Renal cortex interstitium (tissue), 11 donors: Measurements from ENCODE around the gene MAOB. TPM values are rescaled to one million over a fixed set of nuclear protein-coding genes. Genes with fewer than 3 reads are reported as not detected.

Source experiments
- DNase-seq, 11 donors: peaks; one replicate each; pipeline ENCODE4 v3.0.0-alpha.2; 2013; ENCODE audit warnings: low read depth in 9 of 11, low spot score in 4 of 11; ENCODE audit errors: extremely low read depth in 1 of 11
- polyA plus RNA-seq, 3 donors: library from polyadenylated mRNA; unstranded; fragments of 120-200 nt; gene quantifications; one replicate each; pipeline ENCODE4 v1.2.1, GENCODE V29; 2013; ENCODE audit not compliant: insufficient read length in 3 of 3

Gene MAOB
- polyA plus RNA-seq, 3 donors: 47.6 to 60.5 (median 57.7) TPM

DNA sequence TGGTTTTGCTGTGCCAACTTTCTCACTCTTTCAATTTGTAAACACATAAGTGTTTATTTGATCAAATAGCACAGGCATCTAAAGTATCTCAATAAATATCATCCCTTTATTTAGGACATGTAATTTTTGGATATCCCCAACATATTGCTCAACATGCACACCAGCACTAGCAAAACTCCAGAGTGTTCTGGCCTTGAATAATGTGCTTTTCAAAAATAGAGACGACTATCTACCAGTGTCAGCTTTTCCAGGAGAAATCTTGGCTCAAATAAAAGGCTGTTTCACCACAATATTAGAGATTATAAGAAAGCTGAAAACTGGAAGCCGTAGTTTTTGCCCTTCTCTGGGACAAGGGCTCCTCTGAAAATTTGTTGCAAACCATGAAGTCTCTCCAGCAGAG lies 67.0 kb downstream of the MAOB start:
- DNase-seq: no peak

GRCh38 chrX:43813898-43814297 lies 68.4 kb downstream of the MAOB start:
- DNase-seq: no peak

- no peak for DNase-seq
These were observed 68.9 kb downstream of the MAOB start for GRCh38 chrX:43813319-43813718.

DNA sequence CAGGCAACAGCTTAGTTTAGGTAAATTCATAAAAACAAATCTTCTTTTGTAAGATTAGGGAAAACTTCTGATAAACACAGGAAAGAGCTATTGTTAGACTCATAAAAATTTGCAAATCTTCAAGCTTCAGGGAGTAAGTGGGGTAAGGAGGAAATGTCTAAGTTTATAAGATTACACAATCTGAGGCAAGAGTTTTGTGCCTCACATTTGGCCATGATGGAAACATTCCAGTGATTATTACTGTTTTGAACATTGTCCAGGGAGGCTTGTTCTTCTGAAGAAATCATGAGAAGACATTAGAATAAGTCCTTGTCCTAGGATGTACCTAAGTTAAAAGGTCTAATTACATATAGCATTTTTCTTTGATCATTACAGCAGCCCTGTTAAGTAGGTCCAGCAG lies 72.8 kb downstream of the MAOB start:
- no peak for DNase-seq

GRCh38 chrX:43808231-43808630 lies 74.0 kb downstream of the MAOB start:
- no peak for DNase-seq

GRCh38 chrX:43805579-43805978 lies 76.7 kb downstream of the MAOB start:
- no peak for DNase-seq

DNA sequence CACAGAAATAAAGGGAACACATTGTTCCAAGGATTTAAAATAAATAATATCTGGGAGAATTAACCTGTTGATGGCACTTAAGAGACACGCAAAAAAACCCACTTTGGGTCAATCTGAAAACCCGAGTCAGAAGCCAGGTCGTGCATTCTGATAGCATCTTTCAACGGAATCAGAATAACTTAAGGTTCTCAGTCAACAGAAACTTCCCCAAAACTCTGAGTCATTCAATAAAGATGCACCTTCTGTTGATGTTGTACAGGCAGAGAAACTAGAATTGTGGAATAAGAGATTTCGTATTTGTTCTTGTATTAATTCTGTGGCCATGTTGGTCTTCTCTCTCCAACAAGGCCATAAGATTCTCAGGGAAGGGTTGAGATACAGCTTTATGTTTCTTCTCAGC lies 78.2 kb downstream of the MAOB start:
- DNase-seq: no peak

DNA sequence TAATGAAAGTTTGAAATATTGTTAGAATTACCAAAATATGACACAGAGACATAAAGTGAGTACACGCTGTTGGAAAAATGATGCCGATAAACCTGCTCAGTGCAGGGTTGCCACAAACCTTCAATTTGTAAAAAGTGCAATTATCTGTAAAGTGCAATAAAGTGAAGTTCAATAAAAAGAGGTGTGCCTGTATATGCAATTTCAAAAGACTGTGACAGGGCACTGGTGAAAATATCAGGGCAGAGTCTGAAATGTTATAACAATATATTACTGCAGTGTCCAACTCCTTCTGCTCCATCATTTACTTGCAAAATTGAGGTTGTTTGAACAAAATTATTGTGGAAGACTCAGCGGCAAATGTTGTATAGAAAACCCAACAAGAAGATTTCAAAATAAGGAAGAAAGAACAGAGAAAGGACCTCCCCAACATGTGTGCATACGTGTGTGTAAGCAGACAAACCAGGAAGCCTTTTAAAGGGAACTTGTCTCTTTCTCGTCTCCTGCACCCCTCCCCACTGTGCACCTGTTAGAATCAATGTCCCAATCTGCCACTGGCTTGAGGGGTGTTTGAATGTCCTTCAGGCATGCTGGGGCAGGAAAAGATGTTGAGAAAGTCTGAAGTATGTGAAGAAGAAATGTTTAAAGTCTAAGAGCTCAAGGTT lies 96.2 kb downstream of the MAOB start:
- DNase-seq: no peak

DNA sequence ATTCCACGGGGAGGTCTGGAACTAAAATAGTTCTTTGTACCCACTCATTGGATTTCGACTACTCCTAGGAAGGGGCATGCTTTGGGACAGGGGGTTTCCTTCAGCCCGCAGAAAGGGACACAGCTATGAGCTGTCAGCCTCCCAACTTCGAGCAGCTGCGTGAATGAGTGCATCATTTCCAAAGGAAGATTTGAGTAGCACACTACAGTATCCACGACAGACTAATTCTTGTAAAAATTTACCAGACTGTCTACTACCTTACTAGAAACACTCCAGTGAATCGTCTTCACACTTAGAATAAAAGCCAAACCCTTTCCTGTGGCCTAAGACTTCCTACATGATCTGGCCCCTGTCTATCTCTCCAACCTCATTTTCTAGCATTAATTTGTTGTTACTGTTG lies 124.2 kb downstream of the MAOB start:
- no peak for DNase-seq

- DNase-seq: no peak
These were observed 126.2 kb downstream of the MAOB start for GRCh38 chrX:43756076-43756475.

- DNase-seq: no peak
These were observed 128.6 kb downstream of the MAOB start for GRCh38 chrX:43753637-43754036.

DNA sequence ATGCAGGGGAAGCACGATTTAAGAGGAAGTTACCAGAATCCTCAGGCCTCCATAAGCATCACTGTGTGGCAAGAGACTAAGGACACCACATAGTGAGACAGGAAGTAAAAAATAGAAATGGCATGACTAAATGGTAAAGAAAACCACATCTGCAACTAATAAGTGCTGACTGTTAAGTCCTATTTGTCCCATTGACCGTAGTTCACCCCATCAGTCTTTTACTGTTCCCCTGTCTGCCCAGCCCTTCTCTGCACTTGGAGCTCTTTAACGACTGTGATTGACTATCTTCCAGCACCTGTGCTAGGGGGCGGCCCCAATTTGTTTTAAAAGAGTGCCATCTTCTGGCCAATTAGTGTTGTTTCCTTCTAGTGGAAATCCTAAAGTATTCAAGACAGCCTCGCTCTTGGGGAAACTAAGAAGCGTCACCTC lies 132.0 kb downstream of the MAOB start:
- DNase-seq: peak in 10 of 11 donors; percentile 6 to 56 (median 23)

DNA sequence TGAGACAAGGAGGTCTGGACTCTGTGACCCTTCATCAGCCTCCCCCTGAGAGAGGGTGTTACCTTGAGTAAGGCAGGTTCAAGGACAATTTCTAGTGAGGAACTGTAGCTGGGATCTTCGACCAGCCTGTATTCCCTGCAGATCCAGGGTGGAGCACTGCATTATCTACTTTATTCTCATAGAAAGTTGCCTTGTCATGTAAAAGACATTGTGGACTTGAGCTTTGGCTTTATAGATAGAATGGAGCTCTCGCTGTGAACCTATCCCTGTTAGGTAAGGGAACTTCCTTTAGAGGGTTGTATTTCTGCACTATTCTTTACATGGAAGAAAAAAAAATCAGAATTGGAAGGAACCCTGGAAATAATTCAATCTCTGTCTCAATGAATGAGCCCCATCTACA lies 134.8 kb downstream of the MAOB start:
- DNase-seq: no peak

DNA sequence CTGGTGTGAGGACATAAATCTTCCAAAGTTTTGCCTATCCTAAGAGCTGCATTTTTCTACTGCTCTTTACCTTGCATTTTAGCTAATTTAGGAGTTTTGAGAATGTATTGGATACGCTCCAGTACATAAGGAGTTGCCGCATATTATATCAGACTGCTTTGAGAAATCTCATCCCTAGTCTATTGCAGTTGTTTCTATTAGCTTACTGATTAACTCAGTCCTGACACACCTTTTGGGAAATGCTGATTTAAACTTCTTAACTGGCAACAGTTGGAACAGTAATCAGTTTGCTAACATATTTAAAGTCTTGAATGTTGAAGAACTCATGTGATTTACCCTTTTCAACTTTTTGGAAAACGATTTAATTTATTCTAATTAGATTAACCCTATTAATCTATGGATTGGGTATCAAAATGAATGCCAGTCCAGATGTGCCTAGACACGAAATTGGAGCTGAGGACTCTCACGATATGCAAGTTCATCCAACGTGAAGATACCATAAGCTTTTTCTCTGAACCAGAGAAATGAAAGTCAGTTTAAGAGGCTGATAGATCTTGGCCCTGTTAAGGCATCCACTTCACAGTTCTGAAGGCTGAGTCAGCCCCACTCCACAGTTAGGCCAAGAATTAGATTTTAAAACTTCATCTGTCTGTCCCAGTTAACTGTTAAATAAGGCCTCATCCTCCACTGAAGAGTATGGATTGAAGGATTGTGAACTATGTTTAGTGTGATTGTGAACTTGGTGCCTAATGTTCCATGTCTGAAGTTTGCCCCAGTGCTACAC lies 136.1 kb downstream of the MAOB start:
- no peak for DNase-seq

DNA sequence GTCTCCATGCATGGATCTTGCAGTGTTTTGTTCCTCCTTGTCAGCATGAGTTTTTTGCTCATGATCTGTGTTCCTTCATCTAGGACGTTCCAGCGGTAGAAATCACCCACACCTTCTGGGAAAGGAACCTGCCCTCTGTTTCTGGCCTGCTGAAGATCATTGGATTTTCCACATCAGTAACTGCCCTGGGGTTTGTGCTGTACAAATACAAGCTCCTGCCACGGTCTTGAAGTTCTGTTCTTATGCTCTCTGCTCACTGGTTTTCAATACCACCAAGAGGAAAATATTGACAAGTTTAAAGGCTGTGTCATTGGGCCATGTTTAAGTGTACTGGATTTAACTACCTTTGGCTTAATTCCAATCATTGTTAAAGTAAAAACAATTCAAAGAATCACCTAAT lies 138.0 kb downstream of the MAOB start:
- no peak for DNase-seq

DNA sequence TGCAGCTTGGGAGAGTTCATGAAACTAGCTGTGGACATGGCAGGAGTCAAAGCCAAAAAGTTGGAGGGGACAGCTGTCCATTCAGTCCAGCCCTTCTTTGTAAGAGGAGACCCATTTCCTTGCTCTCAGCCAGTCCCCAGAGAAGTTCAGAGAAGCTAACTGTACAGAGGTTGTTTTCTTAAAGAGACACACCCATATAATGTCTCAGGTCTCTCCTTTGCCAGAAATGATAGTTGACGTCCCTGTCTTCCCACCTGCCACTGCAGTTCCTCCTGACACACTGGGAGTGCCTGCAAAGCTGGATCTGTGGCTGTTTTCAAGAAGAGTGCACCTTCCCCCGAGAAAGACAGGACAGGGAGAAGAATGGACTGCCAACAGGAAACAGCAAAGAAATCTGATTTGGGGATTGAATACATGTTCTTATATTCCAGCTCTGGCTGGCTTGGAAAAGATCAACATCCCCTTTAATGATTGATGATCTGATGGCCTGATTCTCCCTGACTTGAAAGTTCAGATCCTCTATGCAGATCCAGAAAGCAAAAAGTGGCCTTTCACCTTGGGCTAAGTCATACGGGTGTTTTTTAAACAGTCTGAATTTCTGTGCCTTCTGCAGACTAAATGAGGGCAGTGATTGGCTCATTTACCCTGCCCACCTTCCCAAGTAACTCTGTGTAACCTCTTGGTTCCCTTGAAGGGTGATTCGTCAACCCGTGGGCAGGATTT lies 139.0 kb downstream of the MAOB start:
- no peak for DNase-seq

- DNase-seq: no peak
These were observed 140.2 kb downstream of the MAOB start for GRCh38 chrX:43741843-43742573.

DNA sequence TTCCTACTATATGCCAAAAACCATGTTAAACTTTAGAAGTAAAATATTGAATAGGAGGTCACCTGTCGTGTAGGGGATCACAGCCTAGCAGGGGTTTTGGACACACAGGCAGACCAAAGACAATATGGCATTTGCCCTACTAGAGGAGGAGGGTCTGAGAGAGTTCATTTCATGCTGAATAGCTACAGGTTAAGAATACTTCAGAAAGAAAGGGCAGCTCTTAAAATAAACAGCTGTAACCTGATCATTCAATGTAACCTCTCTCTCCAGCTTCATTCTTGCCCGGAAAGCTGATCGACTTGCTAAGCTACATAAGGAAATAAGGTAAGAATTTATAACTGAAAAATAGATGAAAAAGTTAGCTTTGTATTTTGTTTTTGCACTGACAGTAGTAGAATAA lies 146.3 kb downstream of the MAOB start:
- no peak for DNase-seq

DNA sequence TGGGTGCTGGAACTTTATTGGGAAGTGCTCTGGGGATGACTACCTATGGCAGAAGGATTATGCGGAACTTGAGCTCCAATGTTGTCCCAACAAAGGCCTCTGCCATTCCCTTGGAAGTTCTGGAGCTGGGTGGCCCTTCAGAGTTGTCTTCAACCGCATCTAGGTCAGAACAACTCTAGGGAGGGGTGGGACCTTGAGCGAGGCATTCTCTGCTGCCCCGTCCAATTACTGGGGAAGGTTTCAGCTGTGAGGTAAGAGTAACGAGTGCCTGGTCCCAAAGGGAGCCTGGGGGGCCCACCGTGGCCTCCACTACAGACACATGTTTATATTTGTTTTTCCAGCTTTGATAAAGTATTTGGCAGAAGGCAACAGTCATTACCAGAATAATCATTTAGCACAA lies 146.7 kb downstream of the MAOB start:
- no peak for DNase-seq

- no peak for DNase-seq
These were observed 147.8 kb downstream of the MAOB start for GRCh38 chrX:43734444-43734843.
